Sigmoid colon (tissue), 7 donors: ENCODE results near the gene SUGP1. TPM values are rescaled to one million over a fixed set of nuclear protein-coding genes. Genes with fewer than 3 reads are reported as not detected.

Experiments
- DNase-seq: peaks from one replicate; pipeline ENCODE4 v3.0.0-alpha.2; 2019
- H3K27ac ChIP-seq, 4 donors: fragments of 200-600 bp; sonication (generic); one replicate each; pipeline ENCODE4 v1.5.1; 2016 to 2019; ENCODE audit warnings: mild to moderate bottlenecking in 1 of 4
- H3K27me3 ChIP-seq, 3 donors: fragments of 200-600 bp; sonication (generic); one replicate each; pipeline ENCODE4 v1.5.1; 2019; ENCODE audit warnings: mild to moderate bottlenecking in 1 of 3
- H3K36me3 ChIP-seq, 4 donors: fragments of 200-600 bp; sonication (generic); one replicate each; pipeline ENCODE4 v1.5.1; 2016 to 2019
- H3K4me1 ChIP-seq, 4 donors: fragments of 200-600 bp; sonication (generic); one replicate each; pipeline ENCODE4 v1.5.1; 2017 to 2019
- H3K4me3 ChIP-seq, 4 donors: fragments of 200-600 bp; sonication (generic); one replicate each; pipeline ENCODE4 v1.5.1; 2017 to 2019; ENCODE audit warnings: mild to moderate bottlenecking in 2 of 4, moderate library complexity in 1 of 4
- H3K9me3 ChIP-seq, 4 donors: fragments of 200-600 bp in 3 of 4; sonication (generic) in 3 of 4; one replicate each; pipeline versions ENCODE4 v1.5.1 to v1.6.1; 2013 to 2019
- EP300 ChIP-seq, 4 donors: sonication (generic); formaldehyde crosslinking; IDR thresholded peaks; one replicate each; pipeline ENCODE4 v1.6.1; 2017; ENCODE audit warnings: antibody characterized with exemption in 4 of 4
- POLR2A ChIP-seq, 2 donors: fragments of 450-650 bp; IDR thresholded peaks; one replicate each; pipeline ENCODE4 v1.6.1; 2016; ENCODE audit warnings: antibody characterized with exemption in 2 of 2, mild to moderate bottlenecking in 2 of 2, moderate library complexity in 2 of 2
- POLR2AphosphoS5 ChIP-seq, 4 donors: sonication (generic); formaldehyde crosslinking; IDR thresholded peaks; one replicate each; pipeline ENCODE4 v1.6.1; 2017; ENCODE audit warnings: antibody characterized with exemption in 4 of 4
- WGBS, 2 donors: extraction: QIAGEN DNeasy Blood & Tissue Kit; methylation state at CpG; one replicate each; pipeline ENCODE4 v1.1.7; 2013; 5-methylcytosine and 5-hydroxymethylcytosine counted together
- intact Hi-C: fragments of 100-400 bp; cut with DNase I; formaldehyde crosslinking; loops from one replicate; pipeline ENCODE4 v1.15.1; 2023
- polyA plus RNA-seq, 3 donors: library from polyadenylated mRNA; stranded (reverse); fragments of 200-250 nt; gene quantifications; one replicate each; pipeline ENCODE4 v1.2.3, GENCODE V29; 2013
- total RNA-seq, 4 donors: library from RNA; depleted of rRNA; stranded (reverse); fragments of >200 nt; gene quantifications; one replicate each; pipeline ENCODE4 v1.1.0, GENCODE V29; 2016
- TF ChIP-seq, protein P1 (sequence below), 4 experiments: fragments of 450-650 bp in 3 of 4; fragments of 200-600 bp in 1 of 4; IDR thresholded peaks; one replicate each; pipeline ENCODE4 v1.5.1; 2016 to 2019; ENCODE audit warnings: antibody characterized with exemption in 4 of 4, mild to moderate bottlenecking in 3 of 4, moderate library complexity in 2 of 4
- donor health status: healthy with polysubstance abuse.
- donor health status: Bipolar disorder and iron deficiency.
- donor health status: healthy.

SUGP1 gene
- total and polyA plus RNA-seq, 7 donors, result 21.0 to 51.0 (median 32.1) TPM

DNA sequence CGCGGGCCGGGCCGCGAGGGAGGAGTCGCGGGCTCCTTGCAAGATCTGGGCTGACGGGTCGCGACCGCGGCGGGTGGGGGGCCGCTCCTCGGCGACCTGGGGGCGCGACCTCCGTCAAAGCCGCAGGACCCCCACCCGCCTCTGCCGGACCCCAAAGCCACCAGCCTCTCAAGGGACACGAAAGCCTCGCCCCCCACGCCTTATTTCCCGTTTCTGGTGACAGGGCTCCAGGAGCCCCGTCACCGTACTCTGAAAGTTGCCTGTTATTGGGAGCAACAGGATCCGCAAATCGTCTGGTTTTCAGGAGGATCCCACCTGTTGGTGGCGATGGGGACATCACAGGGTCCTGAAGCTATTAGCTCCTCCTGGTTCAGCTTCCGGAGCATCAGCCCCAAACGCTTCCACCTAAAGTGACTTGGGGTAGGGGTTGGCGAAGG lies 850 bp upstream of the SUGP1 start:
- no peak for TF ChIP-seq POLR2A (IDR thresholded peaks at IDR 0.05)
- no peak for TF ChIP-seq POLR2AphosphoS5 (IDR thresholded peaks at IDR 0.05)
- TF ChIP-seq, protein P1, sequence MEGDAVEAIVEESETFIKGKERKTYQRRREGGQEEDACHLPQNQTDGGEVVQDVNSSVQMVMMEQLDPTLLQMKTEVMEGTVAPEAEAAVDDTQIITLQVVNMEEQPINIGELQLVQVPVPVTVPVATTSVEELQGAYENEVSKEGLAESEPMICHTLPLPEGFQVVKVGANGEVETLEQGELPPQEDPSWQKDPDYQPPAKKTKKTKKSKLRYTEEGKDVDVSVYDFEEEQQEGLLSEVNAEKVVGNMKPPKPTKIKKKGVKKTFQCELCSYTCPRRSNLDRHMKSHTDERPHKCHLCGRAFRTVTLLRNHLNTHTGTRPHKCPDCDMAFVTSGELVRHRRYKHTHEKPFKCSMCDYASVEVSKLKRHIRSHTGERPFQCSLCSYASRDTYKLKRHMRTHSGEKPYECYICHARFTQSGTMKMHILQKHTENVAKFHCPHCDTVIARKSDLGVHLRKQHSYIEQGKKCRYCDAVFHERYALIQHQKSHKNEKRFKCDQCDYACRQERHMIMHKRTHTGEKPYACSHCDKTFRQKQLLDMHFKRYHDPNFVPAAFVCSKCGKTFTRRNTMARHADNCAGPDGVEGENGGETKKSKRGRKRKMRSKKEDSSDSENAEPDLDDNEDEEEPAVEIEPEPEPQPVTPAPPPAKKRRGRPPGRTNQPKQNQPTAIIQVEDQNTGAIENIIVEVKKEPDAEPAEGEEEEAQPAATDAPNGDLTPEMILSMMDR (IDR thresholded peaks at IDR 0.05), result no peak
- no peak for TF ChIP-seq EP300 (IDR thresholded peaks at IDR 0.05)
- H3K27ac ChIP-seq, result peak overlapping the region; percentile 86 to 94 (median 92)
- H3K4me3 ChIP-seq, result peak overlapping the region; percentile 86 to 100 (median 100)
- peaks cover 0 to 51% (median 34%) of the 10 kb centered on the region in 4 donors for H3K4me1 ChIP-seq
- no peak for DNase-seq
- 1 to 2% methylated on average over 34 of the region's 34 CpGs for WGBS, 2 donors
- intact Hi-C loops, result loop anchor here (5.0 kb wide), 1 partner anchor 36 kb away; no protein-coding TSS in a partner anchor
- H3K36me3 ChIP-seq, result peaks cover 18 to 33% (median 23%) of the 10 kb centered on the region in 4 donors
- no peaks in the 10 kb centered on the region for H3K27me3 ChIP-seq
- no peaks in the 10 kb centered on the region for H3K9me3 ChIP-seq

DNA sequence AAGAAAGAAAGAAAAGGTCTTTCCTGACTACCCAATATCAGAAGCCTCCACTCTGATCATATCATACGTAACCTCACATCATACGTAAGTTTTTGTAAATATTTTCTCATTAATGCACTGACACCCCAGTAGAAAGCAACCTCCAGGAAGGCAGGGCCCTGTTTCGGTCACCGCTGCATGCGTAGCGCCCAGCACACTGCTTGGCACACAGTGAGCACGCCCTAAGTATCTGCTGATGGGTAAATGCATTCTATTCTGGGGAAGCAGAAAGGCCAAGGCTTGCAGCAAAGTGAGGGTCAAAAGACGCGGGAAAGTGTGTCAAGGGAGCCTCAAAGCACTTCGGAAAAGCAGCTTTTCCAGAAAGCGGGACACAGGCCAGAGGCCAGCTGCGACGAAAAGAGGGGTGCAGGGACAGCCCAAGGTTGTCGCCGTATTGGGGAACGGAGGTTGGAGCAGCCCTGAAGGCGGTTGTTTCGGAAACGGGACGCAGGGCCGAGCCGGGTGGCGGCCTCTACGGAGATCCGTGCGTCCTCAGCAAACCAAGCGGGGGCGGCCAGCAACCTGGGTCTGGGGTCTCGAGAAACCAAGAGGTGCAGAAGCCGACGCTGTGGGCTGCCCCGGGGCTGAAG lies 463 bp downstream of the SUGP1 start:
- Histone ChIP-seq H3K9me3 (no peaks in the 10 kb centered on the region), H3K27me3 (no peaks in the 10 kb centered on the region), H3K4me3 (peak overlapping the region; percentile 86 to 100 (median 100)), H3K36me3 (peaks cover 10 to 33% (median 17%) of the 10 kb centered on the region in 4 donors), H3K4me1 (peaks cover 0 to 50% (median 34%) of the 10 kb centered on the region in 4 donors), H3K27ac (peak overlapping the region; percentile 86 to 94 (median 92))
- TF ChIP-seq POLR2AphosphoS5 (IDR thresholded peaks at IDR 0.05) (no peak), POLR2A (IDR thresholded peaks at IDR 0.05) (no peak), EP300 (IDR thresholded peaks at IDR 0.05) (no peak)
- TF ChIP-seq, protein P1 (IDR thresholded peaks at IDR 0.05), result no peak
- DNase-seq, result no peak
- WGBS, 2 donors, result 4 to 7% methylated on average over 32 of the region's 32 CpGs
- intact Hi-C loops, result loop anchor here (1.0 to 5.0 kb wide), 2 partner anchors 37 to 128 kb away; partner anchors contain the start of genes BORCS8 and RFXANK

DNA sequence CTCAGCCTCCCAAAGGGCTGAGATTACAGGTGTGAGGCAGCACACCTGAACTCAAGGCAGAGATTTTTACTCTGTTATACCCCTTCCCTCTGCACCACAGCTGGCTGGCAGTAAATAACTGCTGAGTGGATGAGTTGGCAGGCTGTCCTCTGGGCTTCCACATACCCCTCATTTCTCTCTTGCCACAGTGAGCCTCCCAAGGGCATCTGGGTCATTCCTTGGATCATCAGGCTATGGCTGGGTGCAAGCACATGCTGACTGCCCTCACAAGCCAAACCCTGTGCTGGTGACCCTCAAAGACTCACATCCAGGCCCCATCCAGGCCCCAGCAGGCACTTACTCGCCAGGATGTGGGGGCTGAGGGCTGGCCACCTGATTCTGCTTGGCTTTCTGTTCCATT lies 4.2 kb downstream of the SUGP1 start:
- WGBS, 2 donors, result 92 to 93% methylated on average over 1 of the region's 1 CpG
- H3K27me3 ChIP-seq, result no peaks in the 10 kb centered on the region

DNA sequence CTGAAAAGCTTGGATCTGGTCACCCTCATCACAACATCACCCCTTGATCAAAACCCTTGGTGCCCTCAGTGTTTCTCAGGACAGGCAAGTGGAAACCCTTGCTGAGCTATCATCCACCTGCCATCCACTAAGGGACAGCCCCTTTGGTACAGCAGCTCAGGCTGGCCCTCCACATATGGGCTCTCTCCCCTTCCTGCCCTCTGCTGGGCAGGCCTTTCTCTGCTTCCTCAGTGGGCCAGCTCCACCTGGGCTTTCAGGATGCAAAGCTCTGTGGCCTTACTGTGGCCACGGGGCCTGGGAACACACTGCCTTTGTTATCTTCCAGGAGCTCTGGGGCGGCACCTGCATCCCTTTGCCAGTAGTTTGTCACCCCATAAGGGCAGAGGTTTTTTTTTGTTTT lies 4.9 kb downstream of the SUGP1 start:
- Histone ChIP-seq H3K27me3 (no peaks in the 10 kb centered on the region), H3K4me3 (no peak overlapping the region), H3K4me1 (peaks cover 0 to 18% (median 13%) of the 10 kb centered on the region in 4 donors), H3K9me3 (no peaks in the 10 kb centered on the region), H3K27ac (no peak overlapping the region), H3K36me3 (peaks cover 0 to 57% (median 13%) of the 10 kb centered on the region in 4 donors)
- intact Hi-C loops, result no loop called here
- DNase-seq, result no peak
- TF ChIP-seq, protein P1 (IDR thresholded peaks at IDR 0.05), result no peak
- no peak for TF ChIP-seq POLR2AphosphoS5 (IDR thresholded peaks at IDR 0.05)
- TF ChIP-seq POLR2A (IDR thresholded peaks at IDR 0.05), result no peak
- no peak for TF ChIP-seq EP300 (IDR thresholded peaks at IDR 0.05)
- WGBS, 2 donors, result 95 to 96% methylated on average over 2 of the region's 2 CpGs

More for the DNA sequence above, 4.2 kb downstream of the SUGP1 start:
- TF ChIP-seq EP300 (IDR thresholded peaks at IDR 0.05), result no peak
- TF ChIP-seq POLR2A (IDR thresholded peaks at IDR 0.05), result no peak
- Histone ChIP-seq H3K36me3 (peaks cover 0 to 52% (median 12%) of the 10 kb centered on the region in 4 donors), H3K27ac (no peak overlapping the region), H3K4me1 (peaks cover 0 to 18% (median 13%) of the 10 kb centered on the region in 4 donors), H3K4me3 (no peak overlapping the region), H3K9me3 (no peaks in the 10 kb centered on the region)
- no peak for DNase-seq
- intact Hi-C loops, result no loop called here

DNA sequence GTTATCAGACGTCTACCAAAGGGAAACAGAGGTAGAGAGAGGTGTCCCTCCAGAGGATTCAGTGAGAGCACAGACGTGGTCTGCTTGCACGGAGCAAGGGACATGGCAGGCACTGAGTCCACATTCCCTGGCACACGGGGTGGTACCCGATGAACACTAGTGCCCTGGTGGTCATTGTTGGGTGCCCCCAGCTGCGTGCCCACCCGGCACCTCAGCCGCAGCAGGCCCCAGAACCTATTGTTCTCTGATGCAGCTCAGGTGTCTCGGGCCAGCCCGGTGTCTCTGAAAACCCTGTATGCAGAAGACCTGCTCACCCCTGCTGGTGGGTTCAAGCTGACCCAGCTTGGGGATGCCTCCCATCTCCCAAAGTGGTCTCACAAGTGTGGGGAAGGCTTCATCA lies 11.9 kb downstream of the SUGP1 start:
- TF ChIP-seq POLR2AphosphoS5 (IDR thresholded peaks at IDR 0.05) (no peak), POLR2A (IDR thresholded peaks at IDR 0.05) (no peak), EP300 (IDR thresholded peaks at IDR 0.05) (no peak)
- TF ChIP-seq, protein P1 (IDR thresholded peaks at IDR 0.05), result no peak
- H3K9me3 ChIP-seq, result no peaks in the 10 kb centered on the region
- no peaks in the 10 kb centered on the region for H3K4me1 ChIP-seq
- H3K27me3 ChIP-seq, result no peaks in the 10 kb centered on the region
- no peak overlapping the region for H3K4me3 ChIP-seq
- DNase-seq, result no peak
- H3K27ac ChIP-seq, result no peak overlapping the region
- H3K36me3 ChIP-seq, result peaks cover 21 to 94% (median 43%) of the 10 kb centered on the region in 4 donors
- intact Hi-C loops, result no loop called here
- 95 to 97% methylated on average over 10 of the region's 10 CpGs for WGBS, 2 donors
